Measurements from ENCODE around the gene IRF2BPL. TPM values are rescaled to one million over a fixed set of nuclear protein-coding genes. Genes with fewer than 3 reads are reported as not detected.

Gene IRF2BPL
- polyA plus RNA-seq, 2 donors, result 3.5 to 9.5 TPM

DNA sequence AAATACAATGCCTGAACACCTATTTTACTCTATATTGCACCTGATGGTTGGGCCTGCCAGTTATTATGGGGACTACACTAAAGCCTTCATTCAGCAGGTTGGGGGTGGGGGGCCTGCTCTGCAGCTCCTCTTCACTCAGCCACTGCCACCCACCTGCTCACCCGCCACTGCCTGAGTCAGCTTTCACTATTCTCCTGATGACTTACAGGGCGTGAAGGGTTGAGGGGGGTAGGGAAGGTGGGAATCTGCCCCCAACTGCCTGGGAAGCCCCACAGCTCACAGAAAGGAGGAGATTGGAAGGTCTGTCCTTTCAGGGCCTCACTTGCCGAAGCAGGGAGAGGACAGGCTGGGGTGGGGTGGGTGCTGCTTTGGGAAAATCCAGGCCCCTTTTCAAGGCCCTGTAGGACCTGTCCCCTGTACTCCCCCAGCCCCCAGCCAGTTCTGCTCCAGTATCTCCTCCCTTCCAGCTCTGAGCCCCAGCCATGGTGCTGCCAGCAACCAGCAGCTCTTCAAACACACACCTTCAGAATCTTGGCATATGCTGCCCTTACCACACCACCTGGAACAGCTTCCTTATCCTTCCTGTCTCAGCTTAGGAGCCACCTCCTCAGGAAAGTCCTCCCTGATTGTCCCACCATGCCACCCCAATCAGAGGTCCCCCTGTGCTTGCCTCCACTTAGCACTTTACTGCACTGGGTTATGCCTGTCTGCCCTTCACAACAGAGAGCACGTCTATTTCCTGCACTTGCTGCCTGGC is 33.1 kb downstream of the IRF2BPL start:
- H3K9me3 ChIP-seq (ENCODE audit: control insufficient read depth in 2 of 2, insufficient read depth in 1 of 2, low read depth in 1 of 2, low read length in 1 of 2), result no peaks in the 10 kb centered on the region
- no peak overlapping the region for H3K27ac ChIP-seq (ENCODE audit: low read depth in 2 of 2, low read length in 1 of 2)
- H3K36me3 ChIP-seq (ENCODE audit: control insufficient read depth in 2 of 2, insufficient read depth in 2 of 2, low read length in 1 of 2), result no peaks in the 10 kb centered on the region
- H3K4me1 ChIP-seq (ENCODE audit: control insufficient read depth in 2 of 2, insufficient read depth in 2 of 2, low read length in 1 of 2), result peaks cover 2% of the 10 kb centered on the region in 2 donors
- WGBS, 2 donors, result 61 to 66% methylated on average over 4 of the region's 4 CpGs
- H3K27me3 ChIP-seq (ENCODE audit: control insufficient read depth in 1 of 2, insufficient read depth in 2 of 2, low read length in 2 of 2), result no peaks in the 10 kb centered on the region
- H3K4me3 ChIP-seq (ENCODE audit: low read depth in 1 of 2, low read length in 2 of 2), result no peak overlapping the region

DNA sequence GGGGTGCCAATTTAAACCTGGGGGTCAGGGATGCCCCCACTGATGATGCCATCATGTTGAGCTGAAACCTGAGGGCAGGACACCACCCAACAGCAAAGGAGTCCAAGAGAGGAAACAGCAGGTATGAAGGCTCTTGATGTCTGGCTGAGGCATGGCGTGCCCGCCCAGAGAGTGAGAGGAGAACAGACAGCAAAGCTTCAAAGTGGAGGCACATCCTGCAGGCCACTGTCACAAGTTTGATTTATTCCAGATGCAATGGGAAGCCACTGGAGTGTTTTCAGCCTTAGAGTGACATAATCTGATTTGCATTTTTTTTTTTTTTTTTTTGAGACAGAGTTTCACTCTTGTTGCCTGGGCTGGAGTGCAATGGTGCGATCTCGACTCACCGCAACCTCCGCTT is 34.8 kb downstream of the IRF2BPL start:
- Histone ChIP-seq H3K27ac (ENCODE audit: low read depth in 2 of 2, low read length in 1 of 2) (no peak overlapping the region), H3K9me3 (ENCODE audit: control insufficient read depth in 2 of 2, insufficient read depth in 1 of 2, low read depth in 1 of 2, low read length in 1 of 2) (no peaks in the 10 kb centered on the region), H3K4me3 (ENCODE audit: low read depth in 1 of 2, low read length in 2 of 2) (no peak overlapping the region), H3K27me3 (ENCODE audit: control insufficient read depth in 1 of 2, insufficient read depth in 2 of 2, low read length in 2 of 2) (no peaks in the 10 kb centered on the region), H3K4me1 (ENCODE audit: control insufficient read depth in 2 of 2, insufficient read depth in 2 of 2, low read length in 1 of 2) (no peaks in the 10 kb centered on the region), H3K36me3 (ENCODE audit: control insufficient read depth in 2 of 2, insufficient read depth in 2 of 2, low read length in 1 of 2) (no peaks in the 10 kb centered on the region)
- WGBS, 2 donors, result 96 to 100% methylated on average over 6 of the region's 6 CpGs

DNA sequence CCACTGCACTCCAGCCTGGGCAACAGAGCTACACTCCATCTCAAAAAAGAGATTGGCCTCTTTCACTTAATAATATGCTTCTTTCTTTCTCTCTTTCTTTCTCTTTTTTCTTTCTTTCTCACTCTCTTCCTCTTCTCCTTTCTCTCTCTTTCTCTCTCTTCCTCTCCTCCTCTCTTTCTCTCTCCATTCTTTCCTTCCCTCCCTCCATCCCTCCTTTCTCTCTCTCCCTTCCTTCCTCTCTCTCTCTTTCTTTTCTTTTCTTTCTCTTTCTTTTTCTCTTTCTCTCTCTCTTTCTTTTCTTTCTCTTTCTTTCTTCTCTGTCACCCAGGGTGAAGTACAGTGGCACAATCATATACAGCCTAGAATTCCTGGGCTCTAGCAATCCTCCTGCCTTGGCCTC is 38.4 kb downstream of the IRF2BPL start:
- Histone ChIP-seq H3K4me1 (ENCODE audit: control insufficient read depth in 2 of 2, insufficient read depth in 2 of 2, low read length in 1 of 2) (no peaks in the 10 kb centered on the region), H3K27me3 (ENCODE audit: control insufficient read depth in 1 of 2, insufficient read depth in 2 of 2, low read length in 2 of 2) (no peaks in the 10 kb centered on the region), H3K27ac (ENCODE audit: low read depth in 2 of 2, low read length in 1 of 2) (no peak overlapping the region), H3K36me3 (ENCODE audit: control insufficient read depth in 2 of 2, insufficient read depth in 2 of 2, low read length in 1 of 2) (no peaks in the 10 kb centered on the region), H3K4me3 (ENCODE audit: low read depth in 1 of 2, low read length in 2 of 2) (no peak overlapping the region), H3K9me3 (ENCODE audit: control insufficient read depth in 2 of 2, insufficient read depth in 1 of 2, low read depth in 1 of 2, low read length in 1 of 2) (no peaks in the 10 kb centered on the region)

DNA sequence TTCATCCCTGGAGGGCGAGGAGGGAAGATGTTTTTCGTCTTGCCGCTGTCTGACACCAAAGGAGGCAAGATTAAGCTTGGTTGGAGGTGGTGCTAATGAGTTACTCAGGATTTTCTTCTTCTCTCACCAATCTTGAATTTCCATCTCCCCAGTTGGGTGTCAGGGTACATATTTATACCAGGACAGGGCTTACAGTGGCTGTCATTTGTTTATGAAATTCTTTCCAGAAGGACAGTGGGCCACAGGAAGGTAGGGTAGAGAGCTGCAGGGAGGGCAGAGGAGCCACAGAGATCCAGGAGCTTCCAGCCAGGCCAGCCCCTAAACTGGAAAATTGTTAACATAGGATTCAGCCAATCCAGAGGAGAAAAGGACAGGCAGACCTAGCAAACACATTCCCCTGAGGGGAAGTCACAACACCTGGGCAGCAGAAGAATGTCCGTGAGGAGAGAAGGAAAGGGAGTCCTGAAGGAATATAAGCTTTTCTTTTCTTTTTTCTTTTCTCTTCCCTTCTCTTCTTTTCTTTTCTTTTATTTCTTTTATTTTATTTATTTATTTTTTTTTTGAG is 40.5 kb downstream of the IRF2BPL start:
- Histone ChIP-seq H3K27me3 (ENCODE audit: control insufficient read depth in 1 of 2, insufficient read depth in 2 of 2, low read length in 2 of 2) (no peaks in the 10 kb centered on the region), H3K27ac (ENCODE audit: low read depth in 2 of 2, low read length in 1 of 2) (no peak overlapping the region), H3K9me3 (ENCODE audit: control insufficient read depth in 2 of 2, insufficient read depth in 1 of 2, low read depth in 1 of 2, low read length in 1 of 2) (no peaks in the 10 kb centered on the region), H3K36me3 (ENCODE audit: control insufficient read depth in 2 of 2, insufficient read depth in 2 of 2, low read length in 1 of 2) (no peaks in the 10 kb centered on the region), H3K4me3 (ENCODE audit: low read depth in 1 of 2, low read length in 2 of 2) (no peak overlapping the region), H3K4me1 (ENCODE audit: control insufficient read depth in 2 of 2, insufficient read depth in 2 of 2, low read length in 1 of 2) (no peaks in the 10 kb centered on the region)
- WGBS, 2 donors, result 76 to 88% methylated on average over 4 of the region's 4 CpGs

DNA sequence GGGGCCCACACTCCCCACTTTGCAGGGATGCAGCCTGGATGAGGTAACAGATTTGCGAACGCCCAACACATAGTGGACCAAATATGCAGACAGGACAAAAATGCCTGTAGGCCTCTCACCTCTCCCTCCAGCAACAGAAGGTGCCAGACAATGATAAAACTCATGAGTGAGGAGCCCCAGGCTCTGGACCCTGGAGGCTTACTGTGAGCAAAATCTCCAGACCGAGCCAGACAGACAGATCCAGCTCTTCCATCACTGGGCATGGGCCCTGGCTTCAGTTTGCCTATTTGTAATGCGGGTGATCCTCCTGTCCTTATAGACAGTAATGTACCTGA is 42.3 kb downstream of the IRF2BPL start:
- no peak overlapping the region for H3K27ac ChIP-seq (ENCODE audit: low read depth in 2 of 2, low read length in 1 of 2)
- H3K36me3 ChIP-seq (ENCODE audit: control insufficient read depth in 2 of 2, insufficient read depth in 2 of 2, low read length in 1 of 2), result no peaks in the 10 kb centered on the region
- H3K27me3 ChIP-seq (ENCODE audit: control insufficient read depth in 1 of 2, insufficient read depth in 2 of 2, low read length in 2 of 2), result no peaks in the 10 kb centered on the region
- peaks cover 0 to 2% of the 10 kb centered on the region in 2 donors for H3K9me3 ChIP-seq (ENCODE audit: control insufficient read depth in 2 of 2, insufficient read depth in 1 of 2, low read depth in 1 of 2, low read length in 1 of 2)
- no peaks in the 10 kb centered on the region for H3K4me1 ChIP-seq (ENCODE audit: control insufficient read depth in 2 of 2, insufficient read depth in 2 of 2, low read length in 1 of 2)
- 97% methylated on average over 4 of the region's 4 CpGs for WGBS, 2 donors
- H3K4me3 ChIP-seq (ENCODE audit: low read depth in 1 of 2, low read length in 2 of 2), result no peak overlapping the region

DNA sequence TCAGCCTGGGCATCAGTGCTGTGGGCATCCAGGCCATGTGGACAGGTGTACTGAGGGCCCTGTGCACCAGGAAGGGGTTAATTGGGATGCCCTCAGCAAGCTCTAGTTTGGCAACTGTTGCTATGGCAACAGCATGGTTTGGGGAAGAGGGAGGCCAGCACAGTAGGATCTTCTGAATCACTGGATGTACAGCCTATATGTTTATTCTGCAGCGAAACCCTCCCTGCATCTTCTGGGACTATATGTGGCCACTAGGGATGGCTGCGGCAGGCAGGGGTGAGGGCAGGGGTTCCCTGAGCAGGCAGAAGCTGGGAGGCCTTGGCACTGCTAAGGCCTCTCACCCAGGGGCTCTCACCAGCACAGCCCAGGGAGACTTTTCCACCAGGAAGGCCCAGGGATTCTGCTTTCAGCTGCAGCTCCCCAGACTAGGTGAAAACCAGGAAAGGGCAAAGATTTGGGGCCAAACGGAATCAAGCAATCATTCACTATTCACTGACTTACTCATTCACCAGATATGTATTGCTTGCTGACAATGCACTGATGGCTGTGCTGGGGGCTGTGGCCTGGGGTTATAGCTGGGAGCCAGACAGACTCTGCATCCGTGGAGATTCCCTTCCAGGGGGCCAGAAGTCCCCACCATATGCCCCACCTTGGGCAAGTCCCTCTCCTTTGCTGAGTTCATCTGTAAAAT is 42.8 kb downstream of the IRF2BPL start:
- H3K27ac ChIP-seq (ENCODE audit: low read depth in 2 of 2, low read length in 1 of 2), result no peak overlapping the region
- H3K4me1 ChIP-seq (ENCODE audit: control insufficient read depth in 2 of 2, insufficient read depth in 2 of 2, low read length in 1 of 2), result no peaks in the 10 kb centered on the region
- H3K27me3 ChIP-seq (ENCODE audit: control insufficient read depth in 1 of 2, insufficient read depth in 2 of 2, low read length in 2 of 2), result no peaks in the 10 kb centered on the region
- peaks cover 0 to 2% of the 10 kb centered on the region in 2 donors for H3K9me3 ChIP-seq (ENCODE audit: control insufficient read depth in 2 of 2, insufficient read depth in 1 of 2, low read depth in 1 of 2, low read length in 1 of 2)
- no peak overlapping the region for H3K4me3 ChIP-seq (ENCODE audit: low read depth in 1 of 2, low read length in 2 of 2)
- WGBS, 2 donors, result 79 to 90% methylated on average over 4 of the region's 4 CpGs
- H3K36me3 ChIP-seq (ENCODE audit: control insufficient read depth in 2 of 2, insufficient read depth in 2 of 2, low read length in 1 of 2), result no peaks in the 10 kb centered on the region

DNA sequence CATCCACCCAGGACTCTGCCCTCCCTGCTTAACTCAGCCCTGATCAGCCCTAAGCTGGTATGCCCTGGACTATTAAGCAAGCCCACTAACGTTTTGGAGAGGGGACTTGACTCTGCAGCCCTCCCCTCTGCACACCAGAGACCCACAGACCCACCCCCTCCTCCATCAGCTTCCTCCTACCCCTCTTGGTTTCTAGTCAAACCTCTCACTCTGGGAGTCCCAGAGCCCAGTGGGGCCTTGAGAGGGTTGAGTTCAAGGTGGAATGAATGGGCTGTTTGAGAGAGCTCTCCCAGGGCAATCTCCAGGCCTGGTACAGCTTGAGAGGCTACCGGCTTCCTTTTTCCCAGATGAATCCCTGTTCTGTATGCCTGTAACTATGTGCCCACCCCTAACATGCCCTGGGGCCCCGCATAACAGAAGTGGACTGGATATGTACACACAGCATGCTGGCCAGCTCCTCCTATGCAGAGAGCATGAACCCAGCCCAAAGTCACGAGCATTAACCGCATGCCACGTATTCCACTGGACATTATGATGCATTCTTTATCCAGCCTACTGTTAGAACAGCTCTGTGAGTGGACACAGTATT is 43.6 kb downstream of the IRF2BPL start:
- peaks cover 0 to 2% of the 10 kb centered on the region in 2 donors for H3K9me3 ChIP-seq (ENCODE audit: control insufficient read depth in 2 of 2, insufficient read depth in 1 of 2, low read depth in 1 of 2, low read length in 1 of 2)
- H3K27me3 ChIP-seq (ENCODE audit: control insufficient read depth in 1 of 2, insufficient read depth in 2 of 2, low read length in 2 of 2), result no peaks in the 10 kb centered on the region
- H3K4me3 ChIP-seq (ENCODE audit: low read depth in 1 of 2, low read length in 2 of 2), result no peak overlapping the region
- no peaks in the 10 kb centered on the region for H3K4me1 ChIP-seq (ENCODE audit: control insufficient read depth in 2 of 2, insufficient read depth in 2 of 2, low read length in 1 of 2)
- no peak overlapping the region for H3K27ac ChIP-seq (ENCODE audit: low read depth in 2 of 2, low read length in 1 of 2)
- WGBS, 2 donors, result 67 to 76% methylated on average over 6 of the region's 6 CpGs
- H3K36me3 ChIP-seq (ENCODE audit: control insufficient read depth in 2 of 2, insufficient read depth in 2 of 2, low read length in 1 of 2), result no peaks in the 10 kb centered on the region

DNA sequence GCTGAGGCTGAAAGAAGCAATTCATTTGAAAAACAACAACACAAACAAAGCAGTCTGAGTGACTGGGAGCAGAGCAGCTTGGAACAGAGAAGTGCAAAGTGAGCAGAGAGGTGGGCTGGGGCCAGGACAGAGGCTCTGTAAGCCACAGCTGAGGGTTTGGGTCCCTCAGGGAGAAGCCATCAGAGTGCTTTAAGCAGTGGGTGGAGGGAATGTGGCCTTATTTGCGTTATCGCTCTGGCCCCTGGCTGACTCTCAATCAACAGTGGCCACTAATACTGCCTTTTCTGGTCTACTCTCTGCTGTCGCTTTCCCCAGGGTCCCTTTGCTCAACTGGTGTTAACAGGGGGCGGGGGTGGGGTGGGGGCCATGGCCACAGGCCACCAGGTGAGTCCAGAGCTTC is 44.2 kb downstream of the IRF2BPL start:
- 81 to 91% methylated on average over 4 of the region's 4 CpGs for WGBS, 2 donors
- no peak overlapping the region for H3K27ac ChIP-seq (ENCODE audit: low read depth in 2 of 2, low read length in 1 of 2)

DNA sequence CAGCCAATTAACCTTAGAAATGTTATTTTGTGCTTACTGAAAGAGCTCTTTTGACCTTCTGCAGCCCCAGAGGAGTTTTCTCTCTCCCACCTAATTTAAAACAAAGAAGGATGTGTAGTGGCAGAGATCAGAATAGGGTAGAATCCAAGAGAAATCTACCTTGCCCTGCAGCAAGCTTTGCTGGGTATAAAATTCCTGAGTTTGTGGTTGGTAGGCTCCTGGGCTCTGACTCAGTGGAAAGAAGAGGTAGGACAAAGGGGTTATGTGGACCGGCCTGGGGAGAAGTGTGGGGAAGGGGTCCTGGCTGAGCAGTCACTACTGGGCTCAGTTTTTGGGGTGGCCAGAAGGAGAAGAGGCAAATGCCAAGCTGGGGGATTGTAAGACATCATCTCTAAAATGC is 46.8 kb downstream of the IRF2BPL start:
- no peak overlapping the region for H3K4me3 ChIP-seq (ENCODE audit: low read depth in 1 of 2, low read length in 2 of 2)
- 100% methylated on average over 1 of the region's 1 CpG for WGBS, 2 donors
- no peak overlapping the region for H3K27ac ChIP-seq (ENCODE audit: low read depth in 2 of 2, low read length in 1 of 2)
- no peaks in the 10 kb centered on the region for H3K4me1 ChIP-seq (ENCODE audit: control insufficient read depth in 2 of 2, insufficient read depth in 2 of 2, low read length in 1 of 2)
- no peaks in the 10 kb centered on the region for H3K27me3 ChIP-seq (ENCODE audit: control insufficient read depth in 1 of 2, insufficient read depth in 2 of 2, low read length in 2 of 2)
- no peaks in the 10 kb centered on the region for H3K36me3 ChIP-seq (ENCODE audit: control insufficient read depth in 2 of 2, insufficient read depth in 2 of 2, low read length in 1 of 2)
- H3K9me3 ChIP-seq (ENCODE audit: control insufficient read depth in 2 of 2, insufficient read depth in 1 of 2, low read depth in 1 of 2, low read length in 1 of 2), result peaks cover 0 to 2% of the 10 kb centered on the region in 2 donors

More for the DNA sequence above, 44.2 kb downstream of the IRF2BPL start:
- Histone ChIP-seq H3K9me3 (ENCODE audit: control insufficient read depth in 2 of 2, insufficient read depth in 1 of 2, low read depth in 1 of 2, low read length in 1 of 2) (peaks cover 0 to 2% of the 10 kb centered on the region in 2 donors), H3K27me3 (ENCODE audit: control insufficient read depth in 1 of 2, insufficient read depth in 2 of 2, low read length in 2 of 2) (no peaks in the 10 kb centered on the region), H3K4me3 (ENCODE audit: low read depth in 1 of 2, low read length in 2 of 2) (no peak overlapping the region), H3K36me3 (ENCODE audit: control insufficient read depth in 2 of 2, insufficient read depth in 2 of 2, low read length in 1 of 2) (no peaks in the 10 kb centered on the region), H3K4me1 (ENCODE audit: control insufficient read depth in 2 of 2, insufficient read depth in 2 of 2, low read length in 1 of 2) (no peaks in the 10 kb centered on the region)
